ENCODE measurements around the gene PBXIP1. TPM values are rescaled to one million over a fixed set of nuclear protein-coding genes. Genes with fewer than 3 reads are reported as not detected.
A peak's percentile ranks its signal among the peaks of the same experiment; 100 is the strongest.

Gene PBXIP1
- total RNA-seq, 1 experiment from 2014 or later: 21.6 TPM

GRCh38 chr1:154982897-154983648, 27.2 kb upstream of the PBXIP1 start, which contains the start of gene FLAD1:
Gene FLAD1 (plus strand): TSS chr1:154983344. CDS start chr1:154983695, 351 bp downstream.
- peak; percentile 100 for DNase-seq
- no peak within 1 kb of the TSS for H2BK5ac ChIP-seq (ENCODE audit: insufficient read length, low read length)
- H3K9me3 Mint-ChIP-seq: no peaks in the 10 kb centered on the region
- no peaks in the 10 kb centered on the region for H3K9me3 ChIP-seq (ENCODE audit: control insufficient read depth, low read depth, low read length)
- no peak within 1 kb of the TSS for H2BK20ac ChIP-seq (ENCODE audit: low read depth, low read length, poor library complexity, severe bottlenecking)
- H2AFZ ChIP-seq (ENCODE audit: low read length): no peak within 1 kb of the TSS
- H3K4ac ChIP-seq (ENCODE audit: low read depth, low read length): no peak within 1 kb of the TSS
- TF ChIP-seq, protein P1, sequence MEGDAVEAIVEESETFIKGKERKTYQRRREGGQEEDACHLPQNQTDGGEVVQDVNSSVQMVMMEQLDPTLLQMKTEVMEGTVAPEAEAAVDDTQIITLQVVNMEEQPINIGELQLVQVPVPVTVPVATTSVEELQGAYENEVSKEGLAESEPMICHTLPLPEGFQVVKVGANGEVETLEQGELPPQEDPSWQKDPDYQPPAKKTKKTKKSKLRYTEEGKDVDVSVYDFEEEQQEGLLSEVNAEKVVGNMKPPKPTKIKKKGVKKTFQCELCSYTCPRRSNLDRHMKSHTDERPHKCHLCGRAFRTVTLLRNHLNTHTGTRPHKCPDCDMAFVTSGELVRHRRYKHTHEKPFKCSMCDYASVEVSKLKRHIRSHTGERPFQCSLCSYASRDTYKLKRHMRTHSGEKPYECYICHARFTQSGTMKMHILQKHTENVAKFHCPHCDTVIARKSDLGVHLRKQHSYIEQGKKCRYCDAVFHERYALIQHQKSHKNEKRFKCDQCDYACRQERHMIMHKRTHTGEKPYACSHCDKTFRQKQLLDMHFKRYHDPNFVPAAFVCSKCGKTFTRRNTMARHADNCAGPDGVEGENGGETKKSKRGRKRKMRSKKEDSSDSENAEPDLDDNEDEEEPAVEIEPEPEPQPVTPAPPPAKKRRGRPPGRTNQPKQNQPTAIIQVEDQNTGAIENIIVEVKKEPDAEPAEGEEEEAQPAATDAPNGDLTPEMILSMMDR (conservative IDR thresholded peaks at IDR 0.05): no peak
- H3K4me3 Mint-ChIP-seq: no peak within 1 kb of the TSS
- no peak within 1 kb of the TSS for H3K23ac ChIP-seq (ENCODE audit: insufficient read length, low read depth, low read length)
- no peak within 1 kb of the TSS for H4K91ac ChIP-seq (ENCODE audit: insufficient read length, low read depth, low read length)
- no CpG with 5 or more reads among the region's 26 CpGs for WGBS (ENCODE audit: extremely low coverage, insufficient read length, low lambda C conversion rate)
- no peak within 1 kb of the TSS for H4K5ac ChIP-seq (ENCODE audit: insufficient read length, low read depth, low read length)
- H3K23me2 ChIP-seq (ENCODE audit: insufficient read length, low read depth, low read length, poor library complexity, severe bottlenecking): peaks cover 8% of the 10 kb centered on the region
- peak within 1 kb of the TSS; percentile 72 for H3K14ac ChIP-seq (ENCODE audit: insufficient read depth, low read length)
- H4K20me1 ChIP-seq (ENCODE audit: control insufficient read depth, insufficient read depth, insufficient read length): no peaks in the 10 kb centered on the region
- H3K27ac ChIP-seq (ENCODE audit: insufficient read length, low read depth, low read length): peak within 1 kb of the TSS; percentile 91
- H2BK120ac ChIP-seq (ENCODE audit: low read depth, low read length, poor library complexity, severe bottlenecking): no peak within 1 kb of the TSS
- no peaks in the 10 kb centered on the region for H3K27me3 ChIP-seq (ENCODE audit: insufficient read depth, low read length)
- H3K4me2 ChIP-seq (ENCODE audit: insufficient read depth, insufficient read length, low read length): peak within 1 kb of the TSS; percentile 86
- H3K79me2 ChIP-seq (ENCODE audit: insufficient read depth, low read length): peaks cover 9% of the 10 kb centered on the region; the same call in 1 of the 2 replicates
- H3K36me3 Mint-ChIP-seq (ENCODE audit: insufficient read depth in 1 of 3, low read depth in 3 of 3): peaks cover 36 to 61% (median 52%) of the 10 kb centered on the region in 3 experiments
- no peak within 1 kb of the TSS for H4K8ac ChIP-seq (replicated peaks; ENCODE audit: insufficient read length, low read depth, low read length)
- H2BK12ac ChIP-seq (ENCODE audit: insufficient read length, low read depth, low read length): no peak within 1 kb of the TSS
- H3K27ac Mint-ChIP-seq: no peak within 1 kb of the TSS
- H3K18ac ChIP-seq (ENCODE audit: insufficient read length, low read depth, low read length): peak within 1 kb of the TSS; percentile 63
- H2AK5ac ChIP-seq (ENCODE audit: insufficient read length, low read length): no peak within 1 kb of the TSS
- no peak within 1 kb of the TSS for H3K56ac ChIP-seq (ENCODE audit: insufficient read length, low read depth, low read length)
- no peaks in the 10 kb centered on the region for H3K4me1 ChIP-seq (ENCODE audit: insufficient read depth, low read length)
- H3T11ph ChIP-seq (ENCODE audit: low read length): no peak within 1 kb of the TSS
- peak within 1 kb of the TSS; percentile 97 for H3K9ac ChIP-seq (ENCODE audit: extremely low read depth, insufficient read length, low read length)
- peaks cover 5 to 8% of the 10 kb centered on the region in 2 experiments; a peak in 3 of 4 replicates for H3K4me1 Mint-ChIP-seq
- H3K79me1 ChIP-seq (ENCODE audit: insufficient read depth, low read depth, low read length, poor library complexity, severe bottlenecking): peaks cover 2% of the 10 kb centered on the region
- H3K27me3 Mint-ChIP-seq (ENCODE audit: low read depth): no peaks in the 10 kb centered on the region
- no peak within 1 kb of the TSS for H2BK15ac ChIP-seq (ENCODE audit: low read depth, low read length)

Measured in H9 (cell line).